Measurements from ENCODE around the gene TECPR2.

- TF ChIP-seq POLR2AphosphoS5 (IDR thresholded peaks at IDR 0.05; ENCODE audit: low read depth, low read length) (no peak), POLR2A (IDR thresholded peaks at IDR 0.05; ENCODE audit: low read depth, low read length) (no peak)
These were observed 141.7 kb downstream of the TECPR2 start for GRCh38 chr14:102504328-102504999.

All from GM12892 (cell line).